Measurements from ENCODE around the gene C5.

C5 gene

DNA sequence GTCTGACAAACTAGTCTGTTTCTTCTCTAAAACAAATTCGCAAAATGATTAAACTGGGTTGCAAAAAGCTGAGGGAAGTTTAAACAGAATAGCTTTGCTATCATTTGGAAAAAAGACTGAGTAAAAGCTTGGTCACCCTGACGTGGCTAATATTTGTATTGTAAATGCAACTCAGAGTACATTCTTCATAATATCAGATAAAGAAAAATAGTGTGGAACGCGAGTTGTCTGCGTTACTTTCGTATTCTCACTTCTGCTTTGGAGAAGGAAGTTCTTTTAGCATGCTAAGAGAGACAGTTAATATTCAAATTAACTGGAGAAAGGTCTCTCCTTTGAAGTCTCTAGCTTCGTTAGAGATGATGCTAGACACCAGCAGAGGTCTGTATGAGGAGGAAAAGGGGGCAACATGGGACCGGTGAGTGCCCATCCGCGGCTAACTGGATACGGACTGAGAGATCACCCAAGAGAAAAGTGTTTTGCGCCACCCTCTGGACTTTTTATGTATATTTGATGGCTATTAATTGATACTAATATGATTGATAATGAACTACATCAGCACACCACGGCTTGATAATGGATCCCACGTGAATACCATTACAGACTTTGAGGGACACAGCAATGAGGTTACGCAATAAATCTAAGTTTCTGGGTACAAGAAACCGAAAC is 21.8 kb upstream of the C5 start:
- peak overlapping the region; percentile 84 for H3K4me2 ChIP-seq (ENCODE audit: low read length)
- no peaks in the 10 kb centered on the region for H3K36me3 ChIP-seq (ENCODE audit: insufficient read depth, low read length)
- no peaks in the 10 kb centered on the region for H3K9me3 ChIP-seq (replicated peaks; ENCODE audit: low read length)
- peaks cover 30% of the 10 kb centered on the region for H3K4me1 ChIP-seq (ENCODE audit: control insufficient read depth, insufficient read depth, low read length)
- H3K27me3 ChIP-seq (ENCODE audit: control insufficient read depth, insufficient read depth, low read length): no peaks in the 10 kb centered on the region
- H3K4me3 ChIP-seq (ENCODE audit: low read length): peak overlapping the region; percentile 66
- H3K9ac ChIP-seq (ENCODE audit: low read depth, low read length): peak overlapping the region; percentile 62

- H3K4me3 ChIP-seq (ENCODE audit: low read length): peak overlapping the region; percentile 66
- H3K4me1 ChIP-seq (ENCODE audit: control insufficient read depth, insufficient read depth, low read length): peaks cover 30% of the 10 kb centered on the region
- H3K9ac ChIP-seq (ENCODE audit: low read depth, low read length): peak overlapping the region; percentile 62
- H3K36me3 ChIP-seq (ENCODE audit: insufficient read depth, low read length): no peaks in the 10 kb centered on the region
- no peaks in the 10 kb centered on the region for H3K9me3 ChIP-seq (replicated peaks; ENCODE audit: low read length)
- H3K4me2 ChIP-seq (ENCODE audit: low read length): peak overlapping the region; percentile 84
- no peaks in the 10 kb centered on the region for H3K27me3 ChIP-seq (ENCODE audit: control insufficient read depth, insufficient read depth, low read length)
Observed at GRCh38 chr9:121071370-121071755, 21.3 kb upstream of the C5 start.

DNA sequence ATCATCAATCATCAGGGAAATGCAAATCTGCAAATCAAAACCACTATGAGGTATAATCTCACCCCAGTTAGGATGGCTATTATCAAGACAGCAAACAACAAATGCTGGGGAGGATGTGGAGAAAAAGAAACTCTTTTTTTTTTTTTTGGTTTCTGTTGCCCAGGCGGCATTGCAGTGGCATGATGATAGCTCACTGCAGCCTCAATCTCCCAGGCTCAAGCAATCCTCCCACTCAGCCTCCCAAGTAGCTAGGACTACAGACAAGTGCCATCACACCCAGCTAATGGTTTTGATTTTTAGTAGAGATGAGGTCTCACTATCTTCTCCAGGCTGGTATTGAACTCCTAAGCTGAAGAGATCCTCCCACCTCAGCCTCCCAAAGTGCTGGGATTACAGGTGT is 19.3 kb upstream of the C5 start:
- H3K9me3 ChIP-seq (replicated peaks; ENCODE audit: low read length): no peaks in the 10 kb centered on the region
- H3K4me3 ChIP-seq (ENCODE audit: low read length): no peak overlapping the region
- H3K4me2 ChIP-seq (ENCODE audit: low read length): no peak overlapping the region
- no peak overlapping the region for H3K9ac ChIP-seq (ENCODE audit: low read depth, low read length)
- no peaks in the 10 kb centered on the region for H3K27me3 ChIP-seq (ENCODE audit: control insufficient read depth, insufficient read depth, low read length)
- H3K36me3 ChIP-seq (ENCODE audit: insufficient read depth, low read length): no peaks in the 10 kb centered on the region
- peaks cover 24% of the 10 kb centered on the region for H3K4me1 ChIP-seq (ENCODE audit: control insufficient read depth, insufficient read depth, low read length)

- H3K4me2 ChIP-seq (ENCODE audit: low read length): no peak overlapping the region
- H3K9ac ChIP-seq (ENCODE audit: low read depth, low read length): no peak overlapping the region
- no peak overlapping the region for H3K4me3 ChIP-seq (ENCODE audit: low read length)
- H3K36me3 ChIP-seq (ENCODE audit: insufficient read depth, low read length): no peaks in the 10 kb centered on the region
- H3K4me1 ChIP-seq (ENCODE audit: control insufficient read depth, insufficient read depth, low read length): peaks cover 6% of the 10 kb centered on the region
- H3K9me3 ChIP-seq (replicated peaks; ENCODE audit: low read length): no peaks in the 10 kb centered on the region
- H3K27me3 ChIP-seq (ENCODE audit: control insufficient read depth, insufficient read depth, low read length): no peaks in the 10 kb centered on the region
Observed at GRCh38 chr9:121067640-121068039, 17.6 kb upstream of the C5 start.

- Histone ChIP-seq H3K4me1 (ENCODE audit: control insufficient read depth, insufficient read depth, low read length) (no peaks in the 10 kb centered on the region), H3K4me2 (ENCODE audit: low read length) (no peak overlapping the region), H3K9me3 (replicated peaks; ENCODE audit: low read length) (no peaks in the 10 kb centered on the region), H3K27me3 (ENCODE audit: control insufficient read depth, insufficient read depth, low read length) (no peaks in the 10 kb centered on the region), H3K4me3 (ENCODE audit: low read length) (no peak overlapping the region), H3K9ac (ENCODE audit: low read depth, low read length) (no peak overlapping the region), H3K36me3 (ENCODE audit: insufficient read depth, low read length) (no peaks in the 10 kb centered on the region)
Observed at GRCh38 chr9:121066850-121067249, 16.8 kb upstream of the C5 start.

GRCh38 chr9:121059998-121060636 is 10.0 kb upstream of the C5 start:
- peak overlapping the region; percentile 23 for H3K4me2 ChIP-seq (ENCODE audit: low read length)
- no peak overlapping the region for H3K9ac ChIP-seq (ENCODE audit: low read depth, low read length)
- no peaks in the 10 kb centered on the region for H3K36me3 ChIP-seq (ENCODE audit: insufficient read depth, low read length)
- H3K4me3 ChIP-seq (ENCODE audit: low read length): no peak overlapping the region
- H3K9me3 ChIP-seq (replicated peaks; ENCODE audit: low read length): no peaks in the 10 kb centered on the region
- H3K27me3 ChIP-seq (ENCODE audit: control insufficient read depth, insufficient read depth, low read length): no peaks in the 10 kb centered on the region
- H3K4me1 ChIP-seq (ENCODE audit: control insufficient read depth, insufficient read depth, low read length): no peaks in the 10 kb centered on the region

- no peaks in the 10 kb centered on the region for H3K27me3 ChIP-seq (ENCODE audit: control insufficient read depth, insufficient read depth, low read length)
- H3K36me3 ChIP-seq (ENCODE audit: insufficient read depth, low read length): no peaks in the 10 kb centered on the region
- no peak overlapping the region for H3K4me2 ChIP-seq (ENCODE audit: low read length)
- H3K4me1 ChIP-seq (ENCODE audit: control insufficient read depth, insufficient read depth, low read length): no peaks in the 10 kb centered on the region
- H3K9me3 ChIP-seq (replicated peaks; ENCODE audit: low read length): no peaks in the 10 kb centered on the region
- H3K9ac ChIP-seq (ENCODE audit: low read depth, low read length): no peak overlapping the region
- H3K4me3 ChIP-seq (ENCODE audit: low read length): no peak overlapping the region
Observed at GRCh38 chr9:121059513-121059912, 9.4 kb upstream of the C5 start.

- Histone ChIP-seq H3K4me2 (ENCODE audit: low read length) (no peak overlapping the region), H3K4me1 (ENCODE audit: control insufficient read depth, insufficient read depth, low read length) (no peaks in the 10 kb centered on the region), H3K27me3 (ENCODE audit: control insufficient read depth, insufficient read depth, low read length) (no peaks in the 10 kb centered on the region), H3K9me3 (replicated peaks; ENCODE audit: low read length) (no peaks in the 10 kb centered on the region), H3K9ac (ENCODE audit: low read depth, low read length) (no peak overlapping the region), H3K36me3 (ENCODE audit: insufficient read depth, low read length) (no peaks in the 10 kb centered on the region), H3K4me3 (ENCODE audit: low read length) (no peak overlapping the region)
Observed at GRCh38 chr9:121057821-121058220, 7.7 kb upstream of the C5 start.

DNA sequence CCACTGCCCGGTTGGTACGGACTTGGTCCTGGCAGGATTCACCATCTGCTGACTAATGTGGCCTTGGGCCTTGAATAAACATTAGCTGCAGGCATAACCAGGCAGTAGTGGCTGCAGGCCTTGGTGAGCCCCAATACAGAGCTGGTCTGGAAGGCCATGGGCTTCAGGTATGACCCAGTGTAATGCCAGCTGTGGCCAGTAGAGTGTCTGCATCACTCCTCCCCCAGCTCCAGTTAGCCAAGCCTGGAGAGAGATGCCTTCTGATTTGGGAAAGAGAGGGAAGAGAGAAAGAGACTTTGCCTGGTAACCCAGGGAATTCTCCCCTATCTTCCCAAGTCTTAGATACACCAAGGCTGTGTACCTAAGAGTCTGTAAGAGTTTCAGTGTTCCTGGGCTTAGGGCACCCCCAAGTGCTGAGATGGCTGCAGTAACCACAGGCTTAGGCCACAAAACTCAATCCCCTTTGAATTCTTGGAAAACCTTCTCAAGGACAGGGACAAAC is 5.6 kb upstream of the C5 start:
- no peaks in the 10 kb centered on the region for H3K4me1 ChIP-seq (ENCODE audit: control insufficient read depth, insufficient read depth, low read length)
- no peaks in the 10 kb centered on the region for H3K9me3 ChIP-seq (replicated peaks; ENCODE audit: low read length)
- H3K27me3 ChIP-seq (ENCODE audit: control insufficient read depth, insufficient read depth, low read length): no peaks in the 10 kb centered on the region
- H3K9ac ChIP-seq (ENCODE audit: low read depth, low read length): no peak overlapping the region
- no peaks in the 10 kb centered on the region for H3K36me3 ChIP-seq (ENCODE audit: insufficient read depth, low read length)
- no peak overlapping the region for H3K4me2 ChIP-seq (ENCODE audit: low read length)
- H3K4me3 ChIP-seq (ENCODE audit: low read length): no peak overlapping the region

DNA sequence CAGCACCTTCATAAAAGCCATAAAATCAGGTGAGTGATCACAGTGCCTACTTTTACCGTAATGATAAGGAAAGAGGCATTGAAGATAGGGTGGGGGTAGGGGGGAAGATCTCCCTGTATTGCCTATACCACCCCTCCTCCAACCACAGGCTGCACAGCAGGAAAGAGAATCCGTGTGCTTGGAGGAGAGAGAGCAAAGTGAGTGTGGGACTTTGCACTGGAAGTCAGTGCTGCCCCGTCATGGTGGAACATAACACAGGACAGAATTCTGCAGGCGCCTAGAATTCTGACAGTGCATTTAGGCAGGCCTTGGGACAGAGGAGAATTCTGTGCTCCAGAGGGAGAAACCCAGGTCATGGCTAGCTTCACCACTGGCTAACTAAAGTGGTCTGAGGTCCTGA is 3.5 kb upstream of the C5 start:
- H3K36me3 ChIP-seq (ENCODE audit: insufficient read depth, low read length): no peaks in the 10 kb centered on the region
- H3K9ac ChIP-seq (ENCODE audit: low read depth, low read length): no peak overlapping the region
- H3K4me3 ChIP-seq (ENCODE audit: low read length): no peak overlapping the region
- no peak overlapping the region for H3K4me2 ChIP-seq (ENCODE audit: low read length)
- H3K4me1 ChIP-seq (ENCODE audit: control insufficient read depth, insufficient read depth, low read length): no peaks in the 10 kb centered on the region
- H3K27me3 ChIP-seq (ENCODE audit: control insufficient read depth, insufficient read depth, low read length): no peaks in the 10 kb centered on the region
- H3K9me3 ChIP-seq (replicated peaks; ENCODE audit: low read length): no peaks in the 10 kb centered on the region

DNA sequence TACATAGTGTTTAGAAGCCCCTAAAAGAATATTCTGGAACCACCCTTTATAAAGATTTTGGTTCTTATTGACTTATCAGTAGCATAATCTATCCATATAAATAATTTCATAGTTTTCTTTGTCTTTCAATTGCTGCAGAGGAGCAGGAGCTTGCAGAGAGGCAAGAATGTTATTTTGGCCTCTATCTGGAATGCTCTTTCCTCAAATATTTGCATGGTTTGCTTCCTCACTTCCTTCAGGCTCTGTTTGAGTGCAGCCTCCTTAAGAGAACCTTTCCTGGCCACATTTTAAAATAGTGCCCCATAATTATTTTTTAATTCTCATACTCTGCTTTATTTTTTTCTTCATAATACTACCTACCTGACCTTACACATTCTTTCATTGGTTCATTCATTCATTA is 1.5 kb downstream of the C5 start:
- no peak overlapping the region for H3K9ac ChIP-seq (ENCODE audit: low read depth, low read length)
- no peak overlapping the region for H3K4me2 ChIP-seq (ENCODE audit: low read length)
- H3K4me3 ChIP-seq (ENCODE audit: low read length): no peak overlapping the region
- no peaks in the 10 kb centered on the region for H3K9me3 ChIP-seq (replicated peaks; ENCODE audit: low read length)
- no peaks in the 10 kb centered on the region for H3K4me1 ChIP-seq (ENCODE audit: control insufficient read depth, insufficient read depth, low read length)
- H3K36me3 ChIP-seq (ENCODE audit: insufficient read depth, low read length): no peaks in the 10 kb centered on the region
- no peaks in the 10 kb centered on the region for H3K27me3 ChIP-seq (ENCODE audit: control insufficient read depth, insufficient read depth, low read length)

DNA sequence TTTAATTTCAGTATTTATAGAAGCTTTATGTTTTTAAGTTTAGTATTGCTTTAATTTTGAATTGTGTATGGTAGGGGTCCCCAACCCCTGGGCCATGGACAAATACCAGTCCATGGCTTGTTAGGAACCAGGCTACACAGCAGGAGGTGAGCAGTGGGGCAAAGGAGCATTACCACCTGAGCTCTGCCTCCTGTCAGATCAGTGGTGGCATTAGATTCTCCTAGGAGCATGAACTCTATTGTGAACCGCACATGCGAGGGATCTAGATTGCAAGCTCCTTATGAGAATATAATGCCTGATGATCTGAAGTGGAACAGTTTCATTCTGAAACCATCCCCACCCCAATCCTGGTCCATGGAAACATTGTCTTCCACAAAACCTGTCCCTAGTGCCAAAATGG is 1.9 kb downstream of the C5 start:
- no peaks in the 10 kb centered on the region for H3K36me3 ChIP-seq (ENCODE audit: insufficient read depth, low read length)
- no peaks in the 10 kb centered on the region for H3K27me3 ChIP-seq (ENCODE audit: control insufficient read depth, insufficient read depth, low read length)
- no peaks in the 10 kb centered on the region for H3K9me3 ChIP-seq (replicated peaks; ENCODE audit: low read length)
- H3K4me1 ChIP-seq (ENCODE audit: control insufficient read depth, insufficient read depth, low read length): no peaks in the 10 kb centered on the region
- no peak overlapping the region for H3K4me3 ChIP-seq (ENCODE audit: low read length)
- no peak overlapping the region for H3K4me2 ChIP-seq (ENCODE audit: low read length)
- H3K9ac ChIP-seq (ENCODE audit: low read depth, low read length): no peak overlapping the region

Data from skeletal muscle satellite cell (primary cell).